ENCODE measurements around the gene RMI2.
"Not testable (repeated sequence)": the region's sequence is repeated elsewhere in the genome, so short reads cannot be mapped to it uniquely, and the experiment has no call there.

The RMI2 gene

GRCh38 chr16:11296706-11297491, 48.4 kb upstream of the RMI2 start:
- Histone ChIP-seq H3K27me3 (ENCODE audit: insufficient read depth, poor library complexity, severe bottlenecking) (no peaks in the 10 kb centered on the region), H3K27ac (replicated peaks) (peak overlapping the region; percentile 79; the same call in 1 of the 2 replicates), H3K4me3 (replicated peaks; ENCODE audit: insufficient read depth, low read length) (no peak overlapping the region)
- no peak for TF ChIP-seq REST (IDR thresholded peaks at IDR 0.05; ENCODE audit: insufficient replicate concordance, low read depth)
- no peak for TF ChIP-seq POLR2AphosphoS5 (IDR thresholded peaks at IDR 0.05; ENCODE audit: low read depth)
- no peak for TF ChIP-seq CTCF (IDR thresholded peaks at IDR 0.05; ENCODE audit: insufficient read depth, low read length)
- no peak for TF ChIP-seq SPI1 (IDR thresholded peaks at IDR 0.05; ENCODE audit: borderline replicate concordance, low read depth)
- no peak for DNase-seq (ENCODE audit: low read depth in 1 of 2, low spot score in 1 of 2)

- H3K27ac ChIP-seq (replicated peaks), result peak overlapping the region; percentile 79
- TF ChIP-seq GABPA (IDR thresholded peaks at IDR 0.05; ENCODE audit: low read depth), result 0 out of 2 replicates have a peak, but pooled peaks have one; percentile 10
- no peak for TF ChIP-seq SPI1 (IDR thresholded peaks at IDR 0.05; ENCODE audit: borderline replicate concordance, low read depth)
- TF ChIP-seq POLR2AphosphoS5 (IDR thresholded peaks at IDR 0.05; ENCODE audit: low read depth), result peak; percentile 96
- TF ChIP-seq CTCF (IDR thresholded peaks at IDR 0.05; ENCODE audit: insufficient read depth, low read length), result no peak
- peak; percentile 24 for TF ChIP-seq REST (IDR thresholded peaks at IDR 0.05; ENCODE audit: insufficient replicate concordance, low read depth)
- no peaks in the 10 kb centered on the region for H3K27me3 ChIP-seq (ENCODE audit: insufficient read depth, poor library complexity, severe bottlenecking)
- no peak overlapping the region for H3K4me3 ChIP-seq (replicated peaks; ENCODE audit: insufficient read depth, low read length)
- peak in 1 of 2 experiments; percentile 96 for DNase-seq (ENCODE audit: low read depth in 1 of 2, low spot score in 1 of 2)
Observed at GRCh38 chr16:11297492-11298142, 47.6 kb upstream of the RMI2 start.

GRCh38 chr16:11298143-11298900, 46.9 kb upstream of the RMI2 start:
- H3K27me3 ChIP-seq (ENCODE audit: insufficient read depth, poor library complexity, severe bottlenecking), result no peaks in the 10 kb centered on the region
- no peak overlapping the region for H3K4me3 ChIP-seq (replicated peaks; ENCODE audit: insufficient read depth, low read length)
- peak in 1 of 2 experiments; percentile 49 for DNase-seq (ENCODE audit: low read depth in 1 of 2, low spot score in 1 of 2)
- peak overlapping the region; percentile 79 for H3K27ac ChIP-seq (replicated peaks)
- TF ChIP-seq SPI1 (IDR thresholded peaks at IDR 0.05; ENCODE audit: borderline replicate concordance, low read depth), result no peak
- no peak for TF ChIP-seq POLR2AphosphoS5 (IDR thresholded peaks at IDR 0.05; ENCODE audit: low read depth)
- no peak for TF ChIP-seq CTCF (IDR thresholded peaks at IDR 0.05; ENCODE audit: insufficient read depth, low read length)
- no peak for TF ChIP-seq GABPA (IDR thresholded peaks at IDR 0.05; ENCODE audit: low read depth)
- no peak for TF ChIP-seq REST (IDR thresholded peaks at IDR 0.05; ENCODE audit: insufficient replicate concordance, low read depth)

GRCh38 chr16:11298950-11299547, 46.2 kb upstream of the RMI2 start:
- peak overlapping the region; percentile 79 for H3K27ac ChIP-seq (replicated peaks)
- peak in 1 of 2 experiments; percentile 43 for DNase-seq (ENCODE audit: low read depth in 1 of 2, low spot score in 1 of 2)
- H3K27me3 ChIP-seq (ENCODE audit: insufficient read depth, poor library complexity, severe bottlenecking); H3K4me3 ChIP-seq (replicated peaks; ENCODE audit: insufficient read depth, low read length): not testable (repeated sequence)

Data from HL-60 (cell line).